ENCODE data around the gene CELF2. TPM values are rescaled to one million over a fixed set of nuclear protein-coding genes. Genes with fewer than 3 reads are reported as not detected.

Gene CELF2
- total RNA-seq, 4 donors from 2014 or later = 27.0 to 44.1 (median 31.3) TPM

DNA sequence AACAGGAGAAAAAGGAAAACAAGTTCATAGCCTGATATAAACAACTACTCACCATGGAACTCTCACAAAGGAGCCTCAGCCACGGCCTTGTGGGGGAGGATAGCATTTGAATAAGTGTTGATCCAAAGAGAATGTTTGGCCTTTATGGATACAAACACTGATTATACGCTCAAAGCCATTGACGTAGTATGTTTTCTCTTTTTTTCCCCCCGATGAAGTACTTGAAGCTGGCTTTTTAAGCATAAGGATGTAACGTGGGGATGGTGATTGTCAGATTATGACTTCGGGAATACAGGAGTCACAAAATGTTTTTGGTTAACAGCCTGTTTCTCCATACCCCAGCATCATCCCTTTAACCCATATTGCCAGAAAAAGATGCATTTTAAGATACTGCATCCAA, 39.8 kb downstream of the CELF2 start:
- in situ Hi-C loops (cut with MboI; ENCODE audit: low pct_ligation_motif_present in 1 of 4, low pct_unique_long_range_greater_than_20kb in 1 of 4, low sequenced_read_pairs in 3 of 4) (no loop called here), intact Hi-C loops (cut with DNase I; ENCODE audit: low total_unique reads) (no loop called here)
- 74 to 97% methylated on average over 5 to 6 of the region's 6 CpGs for WGBS, 2 donors (ENCODE audit: low coverage in 1 of 2)
- H3K27me3 ChIP-seq = no peaks in the 10 kb centered on the region
- DNase-seq = no peak
- no peaks in the 10 kb centered on the region for H3K36me3 ChIP-seq
- H3K4me3 ChIP-seq = no peak overlapping the region
- no peaks in the 10 kb centered on the region for H3K9me3 ChIP-seq
- no peaks in the 10 kb centered on the region for H3K4me1 ChIP-seq
- TF ChIP-seq POLR2AphosphoS5 (IDR thresholded peaks at IDR 0.05) = no peak
- H3K27ac ChIP-seq = peak overlapping the region in 1 of 4 donors; percentile 4

DNA sequence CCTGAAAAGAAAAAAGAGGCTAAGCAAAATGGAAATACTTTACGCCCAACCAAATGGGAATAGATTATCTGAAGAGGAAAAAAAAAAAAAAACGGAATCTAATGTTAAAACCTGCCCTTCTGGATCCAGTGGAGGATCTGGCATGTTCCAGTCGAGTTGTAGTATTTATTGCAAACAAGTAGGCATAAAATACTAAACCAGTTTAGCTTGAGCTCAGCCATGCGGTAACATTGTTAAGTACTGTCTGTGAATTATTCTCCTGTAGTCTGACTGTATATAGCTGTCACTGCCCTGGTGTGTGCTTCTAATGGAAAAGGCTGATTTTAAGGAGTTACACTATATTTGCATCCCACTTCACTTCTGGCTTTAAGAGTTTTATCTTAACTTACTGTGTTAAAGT, 40.3 kb downstream of the CELF2 start:
- Histone ChIP-seq H3K27me3 (no peaks in the 10 kb centered on the region), H3K27ac (peak overlapping the region in 1 of 4 donors; percentile 4), H3K4me3 (no peak overlapping the region), H3K9me3 (no peaks in the 10 kb centered on the region), H3K4me1 (no peaks in the 10 kb centered on the region), H3K36me3 (no peaks in the 10 kb centered on the region)
- TF ChIP-seq POLR2A (IDR thresholded peaks at IDR 0.05) = no peak
- no peak for TF ChIP-seq EP300 (IDR thresholded peaks at IDR 0.05; ENCODE audit: low read depth)
- TF ChIP-seq, protein P1, sequence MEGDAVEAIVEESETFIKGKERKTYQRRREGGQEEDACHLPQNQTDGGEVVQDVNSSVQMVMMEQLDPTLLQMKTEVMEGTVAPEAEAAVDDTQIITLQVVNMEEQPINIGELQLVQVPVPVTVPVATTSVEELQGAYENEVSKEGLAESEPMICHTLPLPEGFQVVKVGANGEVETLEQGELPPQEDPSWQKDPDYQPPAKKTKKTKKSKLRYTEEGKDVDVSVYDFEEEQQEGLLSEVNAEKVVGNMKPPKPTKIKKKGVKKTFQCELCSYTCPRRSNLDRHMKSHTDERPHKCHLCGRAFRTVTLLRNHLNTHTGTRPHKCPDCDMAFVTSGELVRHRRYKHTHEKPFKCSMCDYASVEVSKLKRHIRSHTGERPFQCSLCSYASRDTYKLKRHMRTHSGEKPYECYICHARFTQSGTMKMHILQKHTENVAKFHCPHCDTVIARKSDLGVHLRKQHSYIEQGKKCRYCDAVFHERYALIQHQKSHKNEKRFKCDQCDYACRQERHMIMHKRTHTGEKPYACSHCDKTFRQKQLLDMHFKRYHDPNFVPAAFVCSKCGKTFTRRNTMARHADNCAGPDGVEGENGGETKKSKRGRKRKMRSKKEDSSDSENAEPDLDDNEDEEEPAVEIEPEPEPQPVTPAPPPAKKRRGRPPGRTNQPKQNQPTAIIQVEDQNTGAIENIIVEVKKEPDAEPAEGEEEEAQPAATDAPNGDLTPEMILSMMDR (IDR thresholded peaks at IDR 0.05) = no peak
- TF ChIP-seq POLR2AphosphoS5 (IDR thresholded peaks at IDR 0.05) = no peak
- DNase-seq = no peak
- WGBS, 2 donors (ENCODE audit: low coverage in 1 of 2) = 44 to 50% methylated on average over 4 of the region's 4 CpGs
- intact Hi-C loops (cut with DNase I; ENCODE audit: low total_unique reads) (no loop called here), in situ Hi-C loops (cut with MboI; ENCODE audit: low pct_ligation_motif_present in 1 of 4, low pct_unique_long_range_greater_than_20kb in 1 of 4, low sequenced_read_pairs in 3 of 4) (no loop called here)

DNA sequence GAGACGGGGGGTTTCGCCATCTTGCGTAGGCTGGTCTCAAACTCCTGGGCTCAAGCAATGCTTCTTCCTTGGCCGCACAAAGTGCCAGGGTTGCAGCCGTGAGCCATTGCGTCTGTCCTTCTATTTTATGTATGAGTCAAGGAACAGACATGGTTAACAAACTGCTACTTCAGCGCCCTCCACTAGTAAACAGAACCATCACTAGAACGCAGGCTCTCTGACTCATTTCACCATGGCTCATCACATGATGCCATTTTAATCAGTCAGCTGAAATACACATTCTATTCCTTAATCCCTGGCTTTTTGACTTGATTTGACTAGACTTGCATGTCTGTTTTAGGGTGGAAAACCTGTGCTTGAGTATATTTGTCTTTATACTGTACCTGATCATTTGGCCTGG, 41.3 kb downstream of the CELF2 start:
- Histone ChIP-seq H3K36me3 (no peaks in the 10 kb centered on the region), H3K27ac (no peak overlapping the region), H3K27me3 (no peaks in the 10 kb centered on the region), H3K4me1 (no peaks in the 10 kb centered on the region), H3K9me3 (no peaks in the 10 kb centered on the region), H3K4me3 (no peak overlapping the region)
- intact Hi-C loops (cut with DNase I; ENCODE audit: low total_unique reads) (no loop called here), in situ Hi-C loops (cut with MboI; ENCODE audit: low pct_ligation_motif_present in 1 of 4, low pct_unique_long_range_greater_than_20kb in 1 of 4, low sequenced_read_pairs in 3 of 4) (no loop called here)
- WGBS, 2 donors (ENCODE audit: low coverage in 1 of 2) = 79 to 85% methylated on average over 7 to 8 of the region's 8 CpGs
- DNase-seq = no peak
- no peak for TF ChIP-seq POLR2AphosphoS5 (IDR thresholded peaks at IDR 0.05)
- TF ChIP-seq EP300 (IDR thresholded peaks at IDR 0.05; ENCODE audit: low read depth) = no peak
- no peak for TF ChIP-seq POLR2A (IDR thresholded peaks at IDR 0.05)
- TF ChIP-seq, protein P1 (IDR thresholded peaks at IDR 0.05) = no peak

DNA sequence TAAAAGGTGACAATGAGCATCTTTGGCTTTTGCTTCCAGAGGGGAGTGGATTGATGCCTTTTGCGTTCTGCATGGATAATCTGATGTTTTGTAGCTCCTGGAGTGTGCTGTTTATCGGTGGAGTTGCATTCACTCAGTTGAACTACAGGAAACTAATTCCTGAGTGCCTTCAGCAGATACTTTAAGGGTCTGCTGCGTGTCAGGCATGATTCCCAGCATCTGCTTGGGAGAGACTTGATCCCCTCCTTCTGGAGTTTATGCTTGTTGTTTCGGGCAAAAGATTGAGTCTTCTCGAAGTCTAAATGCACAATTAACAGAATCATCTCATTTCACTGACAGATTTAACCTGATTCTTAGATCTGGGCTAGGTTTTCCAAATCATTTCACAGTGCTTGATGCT, 46.2 kb downstream of the CELF2 start:
- in situ Hi-C loops (cut with MboI; ENCODE audit: low pct_ligation_motif_present in 1 of 4, low pct_unique_long_range_greater_than_20kb in 1 of 4, low sequenced_read_pairs in 3 of 4) = no loop called here
- Histone ChIP-seq H3K4me3 (no peak overlapping the region), H3K36me3 (no peaks in the 10 kb centered on the region), H3K27me3 (no peaks in the 10 kb centered on the region), H3K27ac (no peak overlapping the region), H3K9me3 (no peaks in the 10 kb centered on the region), H3K4me1 (no peaks in the 10 kb centered on the region)
- TF ChIP-seq POLR2A (IDR thresholded peaks at IDR 0.05) (no peak), EP300 (IDR thresholded peaks at IDR 0.05; ENCODE audit: low read depth) (no peak), POLR2AphosphoS5 (IDR thresholded peaks at IDR 0.05) (no peak)
- TF ChIP-seq, protein P1 (IDR thresholded peaks at IDR 0.05) = no peak
- intact Hi-C loops (cut with DNase I; ENCODE audit: low total_unique reads) = no loop called here
- WGBS, 2 donors (ENCODE audit: low coverage in 1 of 2) = 77 to 90% methylated on average over 2 to 5 of the region's 5 CpGs
- DNase-seq = no peak

DNA sequence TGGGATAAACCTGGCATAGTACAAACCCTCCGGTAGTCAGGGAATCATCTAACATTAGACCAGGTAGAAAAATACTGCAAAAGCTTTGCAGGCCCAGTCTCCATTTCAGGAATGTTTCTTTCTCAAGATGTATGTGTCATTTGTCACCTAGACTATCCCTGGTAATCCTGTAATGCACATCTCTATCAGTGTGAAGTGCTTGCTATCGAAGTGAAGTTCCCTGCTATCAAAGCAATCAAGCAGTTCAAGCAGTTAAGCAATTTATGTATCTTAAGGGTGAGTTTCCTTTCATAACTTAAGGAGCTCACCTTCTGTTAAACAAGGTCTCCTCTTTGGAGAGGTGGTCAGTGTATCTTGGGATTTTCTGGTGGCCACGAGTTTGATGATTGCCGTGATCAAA, 47.2 kb downstream of the CELF2 start:
- intact Hi-C loops (cut with DNase I; ENCODE audit: low total_unique reads) = no loop called here
- no peaks in the 10 kb centered on the region for H3K36me3 ChIP-seq
- no peak overlapping the region for H3K27ac ChIP-seq
- in situ Hi-C loops (cut with MboI; ENCODE audit: low pct_ligation_motif_present in 1 of 4, low pct_unique_long_range_greater_than_20kb in 1 of 4, low sequenced_read_pairs in 3 of 4) = no loop called here
- TF ChIP-seq POLR2A (IDR thresholded peaks at IDR 0.05) (no peak), EP300 (IDR thresholded peaks at IDR 0.05; ENCODE audit: low read depth) (no peak), POLR2AphosphoS5 (IDR thresholded peaks at IDR 0.05) (no peak)
- TF ChIP-seq, protein P1 (IDR thresholded peaks at IDR 0.05) = no peak
- no peak overlapping the region for H3K4me3 ChIP-seq
- 86 to 94% methylated on average over 4 of the region's 4 CpGs for WGBS, 2 donors (ENCODE audit: low coverage in 1 of 2)
- H3K9me3 ChIP-seq = no peaks in the 10 kb centered on the region
- no peak for DNase-seq
- no peaks in the 10 kb centered on the region for H3K27me3 ChIP-seq
- no peaks in the 10 kb centered on the region for H3K4me1 ChIP-seq
